SKM-1 (cell line): ENCODE data around the gene MPRIP.
"Not testable (repeated sequence)": the region's sequence is repeated elsewhere in the genome, so short reads cannot be mapped to it uniquely, and the experiment has no call there.

Experiments
- DNase-seq: peaks from one replicate; lab custom pipeline; 2025; ENCODE audit not compliant: unreplicated experiment; lab: John Stamatoyannopoulos, UW

The MPRIP gene

GRCh38 chr17:17013828-17014747 is 28.2 kb upstream of the MPRIP start:
- not testable (repeated sequence) for DNase-seq

- not testable (repeated sequence) for DNase-seq
Measured at GRCh38 chr17:17014748-17015124, 27.5 kb upstream of the MPRIP start.

GRCh38 chr17:17015230-17015629 is 27.0 kb upstream of the MPRIP start:
- no peak for DNase-seq

GRCh38 chr17:17016199-17017197 is 25.8 kb upstream of the MPRIP start:
- peak; percentile 63 for DNase-seq

- DNase-seq, result no peak
Measured at GRCh38 chr17:17017343-17018014, 24.8 kb upstream of the MPRIP start.

GRCh38 chr17:17018021-17018441 is 24.2 kb upstream of the MPRIP start:
- DNase-seq, result no peak

GRCh38 chr17:17018612-17019429 is 23.4 kb upstream of the MPRIP start:
- DNase-seq, result no peak

- DNase-seq, result no peak
Measured at GRCh38 chr17:17019430-17019762, 22.9 kb upstream of the MPRIP start.

GRCh38 chr17:17019891-17020456 is 22.3 kb upstream of the MPRIP start:
- no peak for DNase-seq

GRCh38 chr17:17020821-17021193 is 21.4 kb upstream of the MPRIP start:
- DNase-seq, result no peak

GRCh38 chr17:17021194-17021863 is 20.9 kb upstream of the MPRIP start:
- DNase-seq, result no peak

- DNase-seq, result no peak
Measured at GRCh38 chr17:17022011-17022410, 20.2 kb upstream of the MPRIP start.

GRCh38 chr17:17022456-17022855 is 19.8 kb upstream of the MPRIP start:
- DNase-seq, result no peak

- DNase-seq, result no peak
Measured at GRCh38 chr17:17024778-17025300, 17.4 kb upstream of the MPRIP start.

GRCh38 chr17:17025621-17026020 is 16.6 kb upstream of the MPRIP start:
- DNase-seq, result no peak

- no peak for DNase-seq
Measured at GRCh38 chr17:17026163-17026562, 16.1 kb upstream of the MPRIP start.

- no peak for DNase-seq
Measured at GRCh38 chr17:17027442-17028058, 14.7 kb upstream of the MPRIP start.

- no peak for DNase-seq
Measured at GRCh38 chr17:17028059-17028877, 14.0 kb upstream of the MPRIP start.
